Stomach smooth muscle (tissue), 2 donors: Measurements from ENCODE around the gene FAF1.

ENCODE experiments used
- H3K27ac ChIP-seq: one replicate; pipeline ENCODE4 v1.7.0; 2013; ENCODE audit warnings: mild to moderate bottlenecking, low read length, inconsistent platforms
- H3K27me3 ChIP-seq, 2 donors: one replicate each; pipeline ENCODE4 v1.7.0; 2013; ENCODE audit warnings: low read length in 2 of 2; ENCODE audit not compliant: insufficient read depth in 2 of 2, control insufficient read depth in 1 of 2
- H3K36me3 ChIP-seq, 2 donors: one replicate each; pipeline ENCODE4 v1.7.0; 2013; ENCODE audit warnings: low read length in 2 of 2; ENCODE audit not compliant: control insufficient read depth in 2 of 2, insufficient read depth in 2 of 2
- H3K4me1 ChIP-seq: one replicate; pipeline ENCODE4 v1.7.0; 2013; ENCODE audit warnings: low read length; ENCODE audit not compliant: control insufficient read depth, insufficient read depth
- H3K4me3 ChIP-seq, 2 donors: one replicate each; pipeline ENCODE4 v1.7.0; 2013; ENCODE audit warnings: low read length in 2 of 2
- H3K9ac ChIP-seq, 2 donors: one replicate each; pipeline ENCODE4 v1.7.0; 2013; ENCODE audit warnings: low read length in 2 of 2, mild to moderate bottlenecking in 1 of 2
- H3K9me3 ChIP-seq, 2 donors: one replicate each; pipeline ENCODE4 v1.7.0; 2013; ENCODE audit warnings: low read length in 2 of 2; ENCODE audit not compliant: control insufficient read depth in 2 of 2
- donor health status: healthy.
- donor health status: Pancreatic carcinoma.

FAF1 gene

DNA sequence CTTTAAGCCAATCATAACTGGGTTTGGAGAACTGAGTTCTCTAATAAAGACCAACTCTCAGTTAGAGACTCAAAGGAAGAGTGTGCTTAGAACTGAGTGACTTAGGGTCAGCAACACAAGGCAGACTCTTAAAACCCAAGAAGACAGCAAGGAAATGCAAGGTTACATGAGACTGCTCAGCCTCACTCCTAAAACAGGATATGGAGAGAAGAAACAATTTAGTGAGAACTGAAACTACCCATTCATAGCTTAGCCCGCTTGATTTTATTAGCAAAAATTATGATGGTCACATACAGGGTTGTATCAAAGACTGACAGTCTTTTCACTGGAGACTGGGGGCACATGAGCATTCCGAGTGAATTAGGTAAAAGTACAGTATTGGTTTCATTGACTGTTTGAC is 457.9 kb downstream of the FAF1 start:
- Histone ChIP-seq H3K27me3 (no peaks in the 10 kb centered on the region), H3K4me3 (no peak overlapping the region), H3K9me3 (peaks cover 2 to 4% of the 10 kb centered on the region in 2 donors), H3K4me1 (no peaks in the 10 kb centered on the region), H3K36me3 (peaks cover 7 to 13% of the 10 kb centered on the region in 2 donors), H3K9ac (no peak overlapping the region), H3K27ac (no peak overlapping the region)

DNA sequence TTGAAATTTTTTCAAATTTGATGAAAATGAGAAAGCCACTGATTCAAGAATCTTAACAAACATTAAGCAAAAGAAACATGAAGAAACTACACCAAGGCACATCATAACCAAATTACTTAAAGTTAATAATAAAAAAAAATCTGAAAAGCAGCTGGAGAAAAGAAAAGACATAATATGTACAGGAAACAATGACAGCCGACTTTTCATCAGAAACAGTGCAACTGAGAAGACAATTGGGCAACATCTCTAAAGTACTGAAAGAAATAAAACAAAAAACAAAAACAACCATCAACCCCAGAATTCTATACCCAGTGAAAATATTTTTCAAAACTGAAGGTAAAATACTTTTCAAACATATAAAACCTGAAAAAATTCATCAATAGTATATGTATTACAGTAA is 463.1 kb downstream of the FAF1 start:
- peaks cover 0 to 6% of the 10 kb centered on the region in 2 donors for H3K36me3 ChIP-seq
- no peak overlapping the region for H3K27ac ChIP-seq
- peaks cover 0 to 2% of the 10 kb centered on the region in 2 donors for H3K9me3 ChIP-seq
- H3K27me3 ChIP-seq: no peaks in the 10 kb centered on the region
- H3K9ac ChIP-seq: no peak overlapping the region
- H3K4me1 ChIP-seq: no peaks in the 10 kb centered on the region
- H3K4me3 ChIP-seq: no peak overlapping the region

DNA sequence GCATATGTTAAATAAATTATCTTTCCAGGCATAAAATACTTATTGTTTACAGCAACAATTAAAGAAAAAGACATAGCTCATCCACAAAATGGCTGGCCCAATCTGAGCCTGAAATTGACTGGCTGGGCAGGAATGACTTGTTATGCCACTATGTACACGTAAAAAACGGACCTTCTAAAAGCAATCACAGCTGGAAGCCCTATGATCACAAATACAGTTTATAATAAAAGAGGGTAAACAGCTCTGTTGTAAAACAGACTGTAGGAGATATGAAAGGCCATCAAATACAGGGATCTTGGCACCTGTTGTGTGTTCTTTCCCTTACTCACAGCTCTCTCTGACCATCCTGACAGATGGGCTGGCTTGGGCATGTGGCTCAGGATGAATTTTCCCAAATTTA is 466.4 kb downstream of the FAF1 start:
- H3K4me1 ChIP-seq: no peaks in the 10 kb centered on the region
- no peak overlapping the region for H3K27ac ChIP-seq
- H3K36me3 ChIP-seq: peaks cover 9 to 20% of the 10 kb centered on the region in 2 donors
- no peaks in the 10 kb centered on the region for H3K9me3 ChIP-seq
- no peaks in the 10 kb centered on the region for H3K27me3 ChIP-seq
- no peak overlapping the region for H3K4me3 ChIP-seq
- H3K9ac ChIP-seq: no peak overlapping the region

DNA sequence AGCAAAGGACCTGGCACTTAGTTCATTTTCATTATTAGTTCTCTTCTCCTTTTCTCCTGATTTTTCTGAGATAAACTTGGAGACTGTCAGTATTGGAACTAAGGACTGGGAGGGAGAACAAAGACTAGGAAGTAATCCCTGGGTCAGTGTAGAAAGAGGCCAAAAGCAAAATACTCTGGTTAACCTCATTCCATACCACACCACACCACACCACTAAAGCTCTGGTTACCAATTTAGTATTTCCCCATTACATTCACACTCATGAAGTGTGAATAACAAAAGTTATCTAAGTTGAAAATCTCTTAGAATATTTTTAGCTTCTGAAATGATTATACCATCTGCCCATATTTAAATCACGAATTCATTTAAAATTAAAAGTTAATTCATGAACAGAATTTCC is 467.9 kb downstream of the FAF1 start:
- Histone ChIP-seq H3K9ac (no peak overlapping the region), H3K4me1 (no peaks in the 10 kb centered on the region), H3K36me3 (peaks cover 9 to 19% of the 10 kb centered on the region in 2 donors), H3K4me3 (no peak overlapping the region), H3K27me3 (no peaks in the 10 kb centered on the region), H3K9me3 (no peaks in the 10 kb centered on the region), H3K27ac (no peak overlapping the region)

DNA sequence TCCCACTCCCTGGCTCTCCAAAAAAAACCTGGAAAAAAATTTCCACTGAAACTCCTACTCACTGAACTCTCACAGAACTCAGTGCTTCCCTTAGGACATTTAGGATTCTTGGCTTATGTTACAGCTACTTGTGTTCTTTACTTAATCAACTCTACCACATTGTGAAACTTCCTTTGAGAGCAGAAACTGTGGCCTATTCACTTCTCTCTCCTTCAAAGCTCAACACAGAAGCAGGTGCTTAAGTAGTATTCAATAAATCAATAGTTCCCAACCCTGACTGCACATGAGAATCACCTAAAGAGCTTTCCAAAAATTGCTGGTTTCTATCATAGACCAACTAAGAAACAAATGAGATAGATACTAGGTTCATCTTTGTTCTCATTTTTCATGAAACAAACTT is 468.9 kb downstream of the FAF1 start:
- Histone ChIP-seq H3K9ac (no peak overlapping the region), H3K27me3 (no peaks in the 10 kb centered on the region), H3K36me3 (peaks cover 9 to 19% of the 10 kb centered on the region in 2 donors), H3K9me3 (no peaks in the 10 kb centered on the region), H3K4me3 (no peak overlapping the region), H3K27ac (no peak overlapping the region), H3K4me1 (no peaks in the 10 kb centered on the region)

DNA sequence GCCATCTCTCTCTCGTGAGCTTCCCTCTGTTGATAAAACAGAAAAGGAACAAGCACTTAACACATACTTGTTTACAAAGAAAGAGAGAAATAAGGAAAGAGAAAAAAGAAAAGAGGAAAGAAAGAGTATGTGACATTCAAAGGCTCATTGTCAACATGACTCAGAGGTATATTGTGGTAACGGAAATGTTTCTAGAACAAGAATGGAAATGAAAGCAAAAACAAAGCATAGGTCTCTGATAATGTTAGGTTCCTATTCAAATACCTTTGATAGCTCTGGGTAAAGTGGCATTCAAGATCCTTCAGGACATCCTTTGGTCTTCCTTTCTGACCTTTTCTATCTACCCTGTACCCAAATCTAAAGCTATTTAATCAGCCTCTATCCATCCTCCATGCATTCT is 469.4 kb downstream of the FAF1 start:
- no peaks in the 10 kb centered on the region for H3K27me3 ChIP-seq
- no peak overlapping the region for H3K4me3 ChIP-seq
- no peak overlapping the region for H3K9ac ChIP-seq
- H3K27ac ChIP-seq: no peak overlapping the region
- H3K36me3 ChIP-seq: peaks cover 9 to 19% of the 10 kb centered on the region in 2 donors
- H3K4me1 ChIP-seq: no peaks in the 10 kb centered on the region
- H3K9me3 ChIP-seq: no peaks in the 10 kb centered on the region

DNA sequence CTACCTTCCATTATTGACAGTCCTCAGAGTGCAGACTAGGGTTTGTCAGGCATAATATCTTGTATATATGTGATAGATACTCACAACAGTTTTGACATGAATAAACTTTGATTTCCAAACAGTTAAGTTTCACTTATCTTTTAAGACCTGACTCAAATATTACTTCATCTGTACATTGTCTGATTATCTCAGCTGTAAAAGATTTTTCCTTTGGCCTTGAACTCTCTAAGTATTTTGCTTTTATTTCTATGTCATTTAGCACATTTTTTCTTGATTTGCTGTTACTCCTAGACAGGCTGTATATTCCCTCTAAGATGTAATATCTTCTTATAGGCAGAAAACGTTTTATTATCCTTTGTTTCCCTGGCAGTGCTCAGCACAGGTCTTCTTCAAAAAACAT is 471.2 kb downstream of the FAF1 start:
- no peaks in the 10 kb centered on the region for H3K4me1 ChIP-seq
- H3K4me3 ChIP-seq: no peak overlapping the region
- H3K9ac ChIP-seq: no peak overlapping the region
- no peak overlapping the region for H3K27ac ChIP-seq
- no peaks in the 10 kb centered on the region for H3K9me3 ChIP-seq
- peaks cover 9 to 19% of the 10 kb centered on the region in 2 donors for H3K36me3 ChIP-seq
- H3K27me3 ChIP-seq: no peaks in the 10 kb centered on the region

DNA sequence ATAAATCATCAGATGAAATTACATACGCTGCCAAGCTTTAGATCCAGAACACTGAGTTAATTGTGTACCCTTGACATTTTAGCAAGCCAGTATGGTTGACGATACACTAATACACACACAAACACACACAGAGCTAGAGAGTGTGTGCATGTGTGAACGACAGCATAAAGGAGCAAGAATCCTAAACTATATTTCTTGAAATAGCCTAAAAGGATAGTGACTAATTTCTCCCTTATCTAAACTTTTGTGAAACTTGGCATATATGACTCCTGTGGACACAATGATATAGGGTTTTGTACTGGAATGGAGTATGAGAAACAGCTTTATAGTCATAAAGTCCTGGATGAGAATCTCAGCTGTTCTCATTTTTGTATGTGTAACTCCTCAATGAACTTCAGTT is 471.7 kb downstream of the FAF1 start:
- Histone ChIP-seq H3K4me3 (no peak overlapping the region), H3K9me3 (no peaks in the 10 kb centered on the region), H3K4me1 (no peaks in the 10 kb centered on the region), H3K9ac (no peak overlapping the region), H3K36me3 (peaks cover 9 to 19% of the 10 kb centered on the region in 2 donors), H3K27ac (no peak overlapping the region), H3K27me3 (no peaks in the 10 kb centered on the region)

DNA sequence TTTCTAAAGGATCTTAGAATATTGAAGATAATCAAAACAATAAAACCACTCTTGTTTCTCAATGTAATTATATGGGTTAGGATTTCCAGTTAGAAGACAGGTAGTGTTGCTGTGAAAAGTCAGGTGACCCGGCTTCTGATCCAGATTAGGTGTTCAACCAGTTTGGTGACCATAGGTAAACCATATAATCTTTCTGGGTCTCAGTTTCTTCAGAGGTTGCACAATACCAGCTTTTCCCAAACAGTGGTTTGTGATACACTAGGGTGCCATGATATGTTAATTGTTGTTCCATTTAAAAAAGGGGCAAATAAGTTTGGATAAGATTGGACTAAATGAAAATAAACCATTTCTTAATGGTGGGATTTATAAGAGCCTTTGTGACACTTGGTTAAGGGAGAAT is 472.3 kb downstream of the FAF1 start:
- Histone ChIP-seq H3K36me3 (peaks cover 9 to 19% of the 10 kb centered on the region in 2 donors), H3K4me1 (no peaks in the 10 kb centered on the region)

DNA sequence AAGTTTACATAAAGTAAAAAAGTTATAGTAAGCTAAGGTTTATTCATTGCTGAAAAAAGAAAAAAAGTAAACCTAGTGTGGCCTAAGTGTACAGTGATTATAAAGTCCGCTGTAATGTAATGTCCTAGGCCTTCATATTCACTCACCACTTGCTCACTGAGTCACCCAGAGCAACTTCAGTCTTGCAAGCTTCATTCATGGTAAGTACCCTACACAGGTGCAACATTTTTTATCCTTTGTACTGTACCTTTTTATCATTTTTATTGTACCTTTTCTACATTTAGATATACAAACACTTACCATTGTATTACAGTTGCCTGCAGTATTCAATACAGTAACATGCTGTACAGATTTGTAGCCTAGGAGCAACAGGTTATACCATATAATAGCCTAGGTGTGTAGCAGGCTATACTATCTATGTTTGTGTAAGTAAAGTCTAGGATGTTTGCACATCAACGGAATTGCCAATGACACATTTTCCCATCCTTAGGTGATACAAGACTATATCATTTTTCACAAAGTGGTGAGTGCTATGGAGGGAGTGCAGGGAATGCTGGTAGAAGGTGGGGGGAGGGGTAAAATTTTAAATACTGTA is 478.8 kb downstream of the FAF1 start:
- Histone ChIP-seq H3K27ac (no peak overlapping the region), H3K4me3 (no peak overlapping the region), H3K36me3 (peaks cover 0 to 4% of the 10 kb centered on the region in 2 donors), H3K9me3 (no peaks in the 10 kb centered on the region), H3K27me3 (no peaks in the 10 kb centered on the region), H3K9ac (no peak overlapping the region), H3K4me1 (no peaks in the 10 kb centered on the region)

More for the DNA sequence above, 472.3 kb downstream of the FAF1 start:
- Histone ChIP-seq H3K27ac (no peak overlapping the region), H3K4me3 (no peak overlapping the region), H3K27me3 (no peaks in the 10 kb centered on the region), H3K9ac (no peak overlapping the region), H3K9me3 (no peaks in the 10 kb centered on the region)

DNA sequence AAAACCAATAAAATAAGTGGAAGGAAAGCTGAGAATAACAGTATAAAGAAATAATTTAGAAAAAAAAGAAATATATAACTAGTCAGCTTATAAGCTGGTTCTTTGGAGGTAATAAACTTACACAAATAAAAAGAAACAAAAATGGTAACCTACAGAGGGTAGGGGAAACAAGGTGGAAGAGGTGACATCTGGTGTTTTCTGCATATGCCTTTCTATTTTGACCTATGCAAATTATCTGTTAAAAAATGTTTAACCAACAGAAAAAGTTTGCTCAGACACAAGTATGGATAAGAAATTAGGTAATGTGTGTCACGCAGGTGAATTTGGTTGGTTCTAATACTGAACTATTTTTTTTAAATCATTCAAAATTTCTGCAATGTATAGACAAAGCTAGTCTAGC is 483.3 kb downstream of the FAF1 start:
- peaks cover 12 to 22% of the 10 kb centered on the region in 2 donors for H3K36me3 ChIP-seq
- no peaks in the 10 kb centered on the region for H3K4me1 ChIP-seq
- no peaks in the 10 kb centered on the region for H3K9me3 ChIP-seq
- no peak overlapping the region for H3K9ac ChIP-seq
- H3K27me3 ChIP-seq: no peaks in the 10 kb centered on the region
- H3K4me3 ChIP-seq: no peak overlapping the region
- H3K27ac ChIP-seq: no peak overlapping the region
